Loucy (cell line): ENCODE results near the gene KIF24.

Source experiments
- H2AFZ ChIP-seq: fragments of 200-600 bp; sonication (generic); 2 replicates; pipeline ENCODE4 v1.6.0; 2016; ENCODE audit warnings: antibody characterized with exemption, mild to moderate bottlenecking, low read length, moderate library complexity
- H3F3A ChIP-seq: fragments of 200-600 bp; 2 replicates; pipeline ENCODE4 v1.6.0; 2016; ENCODE audit warnings: antibody characterized with exemption, low read depth, mild to moderate bottlenecking
- H3K27me3 ChIP-seq: fragments of 200-600 bp; sonication (generic); 2 replicates; pipeline ENCODE4 v1.6.1; 2014; ENCODE audit warnings: low read length, mild to moderate bottlenecking; ENCODE audit not compliant: insufficient read depth, poor library complexity, severe bottlenecking
- H3K36me3 ChIP-seq: fragments of 200-600 bp; sonication (generic); 2 replicates; pipeline ENCODE4 v1.6.1; 2016; ENCODE audit warnings: low read length; ENCODE audit not compliant: insufficient read depth
- H3K4me1 ChIP-seq: fragments of 200-600 bp; sonication (generic); 2 replicates; pipeline ENCODE4 v1.5.1; 2014; ENCODE audit warnings: low read length, mild to moderate bottlenecking; ENCODE audit not compliant: insufficient read depth, poor library complexity, severe bottlenecking
- H3K4me2 ChIP-seq: fragments of 200-600 bp; sonication (generic); 2 replicates; pipeline ENCODE4 v1.6.0; 2014; ENCODE audit warnings: antibody characterized with exemption, low read length, low read depth, mild to moderate bottlenecking; ENCODE audit not compliant: poor library complexity, severe bottlenecking
- H3K4me3 ChIP-seq: fragments of 200-600 bp; sonication (generic); 2 replicates; pipeline ENCODE4 v1.5.1; 2014; ENCODE audit warnings: low read length, mild to moderate bottlenecking, mixed read lengths; ENCODE audit not compliant: poor library complexity, severe bottlenecking
- H3K79me2 ChIP-seq: fragments of 200-600 bp; sonication (generic); 2 replicates; pipeline ENCODE4 v1.6.1; 2014; ENCODE audit warnings: low read length; ENCODE audit not compliant: insufficient read depth
- H3K9ac ChIP-seq: fragments of 200-600 bp; sonication (generic); 2 replicates; pipeline ENCODE4 v1.6.0; 2014; ENCODE audit warnings: mild to moderate bottlenecking, low read depth, low read length, moderate library complexity; ENCODE audit not compliant: poor library complexity, severe bottlenecking
- H3K9me2 ChIP-seq: fragments of 200-600 bp; sonication (generic); replicated peaks from 2 replicates; pipeline ENCODE4 v1.6.1; 2016; ENCODE audit warnings: low read depth, low read length, mixed read lengths
- H3K9me3 ChIP-seq: fragments of 200-600 bp; sonication (generic); 2 replicates; pipeline ENCODE4 v1.6.1; 2014; ENCODE audit warnings: mild to moderate bottlenecking, antibody characterized with exemption, low read length, low read depth; ENCODE audit not compliant: insufficient read depth
- H4K20me1 ChIP-seq: fragments of 200-600 bp; sonication (generic); 2 replicates; pipeline ENCODE4 v1.6.0; 2014; ENCODE audit warnings: antibody characterized with exemption, low read length, mild to moderate bottlenecking; ENCODE audit not compliant: insufficient read depth, poor library complexity, severe bottlenecking
- CTCF ChIP-seq: fragments of 200-600 bp; sonication (generic); conservative IDR thresholded peaks from 2 replicates; pipeline ENCODE4 v1.5.1; 2014; ENCODE audit warnings: mild to moderate bottlenecking, antibody characterized with exemption, low read length
- EZH2phosphoT487 ChIP-seq: fragments of 200-600 bp; IDR thresholded peaks from 2 replicates; pipeline ENCODE4 v1.6.1; 2018; ENCODE audit warnings: antibody characterized with exemption, mild to moderate bottlenecking, moderate library complexity, borderline replicate concordance

The KIF24 gene

GRCh38 chr9:34318163-34318790 lies 10.8 kb downstream of the KIF24 start:
- H4K20me1 ChIP-seq = no peaks in the 10 kb centered on the region
- no peaks in the 10 kb centered on the region for H3K9me3 ChIP-seq
- 0 out of 2 replicates have a peak, but pooled peaks cover under 1% of the 10 kb centered on the region for H3K79me2 ChIP-seq
- no peak overlapping the region for H3K4me3 ChIP-seq
- TF ChIP-seq EZH2phosphoT487 (no peak), CTCF (no peak)
- no peak overlapping the region for H3K9ac ChIP-seq
- H3K4me2 ChIP-seq = no peak overlapping the region
- H3K36me3 ChIP-seq = no peaks in the 10 kb centered on the region
- no peaks in the 10 kb centered on the region for H3K4me1 ChIP-seq
- no peaks in the 10 kb centered on the region for H3F3A ChIP-seq
- H3K9me2 ChIP-seq = no peaks in the 10 kb centered on the region
- no peak overlapping the region for H2AFZ ChIP-seq
- H3K27me3 ChIP-seq = no peaks in the 10 kb centered on the region

GRCh38 chr9:34317436-34317835 lies 11.6 kb downstream of the KIF24 start:
- no peaks in the 10 kb centered on the region for H3K9me2 ChIP-seq
- TF ChIP-seq EZH2phosphoT487 (no peak), CTCF (no peak)

DNA sequence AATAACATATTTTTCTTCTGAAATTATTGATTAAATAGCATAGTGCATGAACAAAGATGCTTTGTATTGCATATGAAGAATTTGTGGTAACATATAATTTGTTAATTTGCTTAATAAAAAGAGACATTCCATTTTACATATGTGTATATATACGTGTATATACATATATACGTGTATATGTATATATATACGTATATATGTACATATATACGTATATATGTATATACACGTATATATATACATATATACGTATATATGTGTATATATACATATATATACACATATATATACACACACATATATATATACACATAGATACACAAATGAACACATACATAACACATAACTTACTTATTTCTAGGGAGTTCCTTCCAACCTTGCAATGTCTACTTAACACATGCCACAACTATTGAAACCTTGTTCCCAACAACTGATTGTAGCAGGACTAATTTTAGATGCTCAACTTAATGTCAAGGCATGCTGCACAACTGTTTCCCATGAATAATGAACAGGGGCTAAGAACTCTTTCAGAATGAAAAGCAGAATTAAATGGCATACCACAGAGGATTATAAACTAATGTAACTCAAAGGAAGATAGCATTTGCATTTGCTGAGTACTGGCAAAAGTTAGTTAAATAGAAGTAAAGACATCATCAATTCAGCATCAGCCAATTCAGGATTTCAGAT lies 17.4 kb downstream of the KIF24 start:
- Histone ChIP-seq H3F3A (no peaks in the 10 kb centered on the region), H3K36me3 (no peaks in the 10 kb centered on the region), H4K20me1 (no peaks in the 10 kb centered on the region), H3K9me2 (no peaks in the 10 kb centered on the region), H2AFZ (no peak overlapping the region), H3K27me3 (no peaks in the 10 kb centered on the region), H3K9ac (no peak overlapping the region), H3K4me1 (no peaks in the 10 kb centered on the region), H3K4me2 (no peak overlapping the region), H3K4me3 (no peak overlapping the region), H3K9me3 (no peaks in the 10 kb centered on the region), H3K79me2 (no peaks in the 10 kb centered on the region)
- TF ChIP-seq EZH2phosphoT487 (no peak), CTCF (no peak)

More at GRCh38 chr9:34317436-34317835, 11.6 kb downstream of the KIF24 start:
- no peaks in the 10 kb centered on the region for H3K27me3 ChIP-seq
- H3K4me1 ChIP-seq = no peaks in the 10 kb centered on the region
- H3K4me2 ChIP-seq = no peak overlapping the region
- no peak overlapping the region for H3K4me3 ChIP-seq
- no peaks in the 10 kb centered on the region for H3K36me3 ChIP-seq
- no peaks in the 10 kb centered on the region for H3K9me3 ChIP-seq
- H2AFZ ChIP-seq = no peak overlapping the region
- H3K79me2 ChIP-seq = no peaks in the 10 kb centered on the region
- H3F3A ChIP-seq = no peaks in the 10 kb centered on the region
- H3K9ac ChIP-seq = no peak overlapping the region
- H4K20me1 ChIP-seq = no peaks in the 10 kb centered on the region
